GM23338 (cell line): ENCODE results near the gene TIMP3.

Experiments used
- EZH2 ChIP-seq: fragments of 200-600 bp; sonication (generic); IDR thresholded peaks from one replicate; pipeline ENCODE4 v1.8.0; 2017; ENCODE audit warnings: antibody characterized with exemption, mild to moderate bottlenecking, low read depth; ENCODE audit not compliant: unreplicated experiment
- EZH2phosphoT487 ChIP-seq: fragments of 200-600 bp; sonication (generic); IDR thresholded peaks from one replicate; pipeline ENCODE4 v1.8.1; 2018; ENCODE audit warnings: antibody characterized with exemption; ENCODE audit not compliant: unreplicated experiment
- JUNB ChIP-seq: IDR thresholded peaks from one replicate; pipeline ENCODE4 v1.6.1; 2016; ENCODE audit warnings: antibody characterized with exemption; ENCODE audit not compliant: unreplicated experiment
- POLR2AphosphoS5 ChIP-seq: IDR thresholded peaks from 2 replicates; pipeline ENCODE4 v1.6.1; 2016; ENCODE audit warnings: antibody characterized with exemption, low read depth
- STAT1 ChIP-seq: IDR thresholded peaks from one replicate; pipeline ENCODE4 v1.6.1; 2016; ENCODE audit warnings: antibody characterized with exemption; ENCODE audit not compliant: unreplicated experiment
- TF ChIP-seq, protein P1 (sequence below), 2 experiments: fragments of 200-600 bp in 1 of 2; sonication (generic) in 1 of 2; conservative IDR thresholded peaks; 2 replicates each; pipeline versions ENCODE4 v1.5.1 to v1.6.1; 2016 to 2017; ENCODE audit warnings: antibody characterized with exemption in 2 of 2, low read depth in 2 of 2, mild to moderate bottlenecking in 2 of 2, moderate library complexity in 1 of 2
- TF ChIP-seq, protein P2 (sequence below): IDR thresholded peaks from one replicate; pipeline ENCODE4 v1.6.1; 2018; ENCODE audit warnings: antibody characterized with exemption; ENCODE audit not compliant: unreplicated experiment

DNA sequence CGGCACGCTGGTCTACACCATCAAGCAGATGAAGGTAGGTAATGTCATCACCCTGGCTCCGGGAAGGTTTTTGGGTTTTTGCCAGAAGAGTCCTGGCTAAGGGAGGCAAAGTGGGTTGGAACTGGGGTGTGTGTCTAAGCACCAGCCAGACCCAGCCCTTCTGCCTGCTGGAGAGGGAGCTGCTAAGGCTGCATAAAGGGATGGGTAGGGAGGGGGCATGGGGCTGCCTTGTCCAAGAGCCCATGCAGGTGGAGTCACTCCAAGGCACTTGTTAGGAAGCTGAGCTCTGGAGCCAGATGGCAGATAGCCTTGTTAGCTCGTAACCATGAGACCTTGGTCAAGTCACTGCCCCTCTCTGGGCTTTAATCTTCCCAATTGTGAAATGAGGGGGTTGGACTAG, 48.0 kb downstream of the TIMP3 start:
- TF ChIP-seq, protein P1, sequence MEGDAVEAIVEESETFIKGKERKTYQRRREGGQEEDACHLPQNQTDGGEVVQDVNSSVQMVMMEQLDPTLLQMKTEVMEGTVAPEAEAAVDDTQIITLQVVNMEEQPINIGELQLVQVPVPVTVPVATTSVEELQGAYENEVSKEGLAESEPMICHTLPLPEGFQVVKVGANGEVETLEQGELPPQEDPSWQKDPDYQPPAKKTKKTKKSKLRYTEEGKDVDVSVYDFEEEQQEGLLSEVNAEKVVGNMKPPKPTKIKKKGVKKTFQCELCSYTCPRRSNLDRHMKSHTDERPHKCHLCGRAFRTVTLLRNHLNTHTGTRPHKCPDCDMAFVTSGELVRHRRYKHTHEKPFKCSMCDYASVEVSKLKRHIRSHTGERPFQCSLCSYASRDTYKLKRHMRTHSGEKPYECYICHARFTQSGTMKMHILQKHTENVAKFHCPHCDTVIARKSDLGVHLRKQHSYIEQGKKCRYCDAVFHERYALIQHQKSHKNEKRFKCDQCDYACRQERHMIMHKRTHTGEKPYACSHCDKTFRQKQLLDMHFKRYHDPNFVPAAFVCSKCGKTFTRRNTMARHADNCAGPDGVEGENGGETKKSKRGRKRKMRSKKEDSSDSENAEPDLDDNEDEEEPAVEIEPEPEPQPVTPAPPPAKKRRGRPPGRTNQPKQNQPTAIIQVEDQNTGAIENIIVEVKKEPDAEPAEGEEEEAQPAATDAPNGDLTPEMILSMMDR (conservative IDR thresholded peaks at IDR 0.05; ENCODE audit: low read depth in 2 of 2), result no peak
- TF ChIP-seq EZH2, result no peak
- no peak for TF ChIP-seq EZH2phosphoT487
- no peak for TF ChIP-seq POLR2AphosphoS5
- TF ChIP-seq JUNB, result no peak
- no peak for TF ChIP-seq STAT1
- TF ChIP-seq, protein P2, sequence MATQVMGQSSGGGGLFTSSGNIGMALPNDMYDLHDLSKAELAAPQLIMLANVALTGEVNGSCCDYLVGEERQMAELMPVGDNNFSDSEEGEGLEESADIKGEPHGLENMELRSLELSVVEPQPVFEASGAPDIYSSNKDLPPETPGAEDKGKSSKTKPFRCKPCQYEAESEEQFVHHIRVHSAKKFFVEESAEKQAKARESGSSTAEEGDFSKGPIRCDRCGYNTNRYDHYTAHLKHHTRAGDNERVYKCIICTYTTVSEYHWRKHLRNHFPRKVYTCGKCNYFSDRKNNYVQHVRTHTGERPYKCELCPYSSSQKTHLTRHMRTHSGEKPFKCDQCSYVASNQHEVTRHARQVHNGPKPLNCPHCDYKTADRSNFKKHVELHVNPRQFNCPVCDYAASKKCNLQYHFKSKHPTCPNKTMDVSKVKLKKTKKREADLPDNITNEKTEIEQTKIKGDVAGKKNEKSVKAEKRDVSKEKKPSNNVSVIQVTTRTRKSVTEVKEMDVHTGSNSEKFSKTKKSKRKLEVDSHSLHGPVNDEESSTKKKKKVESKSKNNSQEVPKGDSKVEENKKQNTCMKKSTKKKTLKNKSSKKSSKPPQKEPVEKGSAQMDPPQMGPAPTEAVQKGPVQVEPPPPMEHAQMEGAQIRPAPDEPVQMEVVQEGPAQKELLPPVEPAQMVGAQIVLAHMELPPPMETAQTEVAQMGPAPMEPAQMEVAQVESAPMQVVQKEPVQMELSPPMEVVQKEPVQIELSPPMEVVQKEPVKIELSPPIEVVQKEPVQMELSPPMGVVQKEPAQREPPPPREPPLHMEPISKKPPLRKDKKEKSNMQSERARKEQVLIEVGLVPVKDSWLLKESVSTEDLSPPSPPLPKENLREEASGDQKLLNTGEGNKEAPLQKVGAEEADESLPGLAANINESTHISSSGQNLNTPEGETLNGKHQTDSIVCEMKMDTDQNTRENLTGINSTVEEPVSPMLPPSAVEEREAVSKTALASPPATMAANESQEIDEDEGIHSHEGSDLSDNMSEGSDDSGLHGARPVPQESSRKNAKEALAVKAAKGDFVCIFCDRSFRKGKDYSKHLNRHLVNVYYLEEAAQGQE, result no peak
